Heart left ventricle (tissue), 13 donors: Measurements from ENCODE around the gene ANGPTL2.

ENCODE experiments used
- POLR2A ChIP-seq, 2 donors: fragments of 450-650 bp; IDR thresholded peaks; one replicate each; pipeline ENCODE4 v1.6.1; 2017; ENCODE audit warnings: antibody characterized with exemption in 2 of 2, mild to moderate bottlenecking in 2 of 2, moderate library complexity in 2 of 2
- TF ChIP-seq, protein P1 (sequence below), 12 donors: fragments of 200-600 bp; sonication (generic) in 4 of 12; IDR thresholded peaks; one replicate each; pipeline versions ENCODE4 v1.5.0 to v1.8.0; 2018 to 2022; ENCODE audit warnings: antibody characterized with exemption in 12 of 12, mild to moderate bottlenecking in 5 of 12
- donor health status: ischemic (EF 13 %, LVEDD 7.1; RV severe dilation, severe dysfunction).
- donor health status: DM: no; HTN: yes; CAD: no.
- donor health status: DM: no; HTN: no; CAD: no.
- donor health status: ischemic (EF 25% LVEDD 6.9; RV normal size, moderate dysfunction).
- donor health status: ischemic (EF 25% LVEDD 5.7; RV mildly dilated, moderate dysfunction).
- donor health status: ischemic (EF 35%, LVEDD 5.7; RV mildly dilated, moderate dysfunction).
- donor health status: nonischemic (EF 11% LVEDD 7.7; RV severe dilation, severe dysfunction).
- donor health status: DM: yes; HTN: yes; CAD: no.
- donor health status: PGD.
- donor health status: ischemic (EF 29% LVEDD 5.4; RV normal size, mild dysfunction).
- donor health status: nonischemic (EF 23%, LVEDD 6.1; RV moderate dilation, normal function).

DNA sequence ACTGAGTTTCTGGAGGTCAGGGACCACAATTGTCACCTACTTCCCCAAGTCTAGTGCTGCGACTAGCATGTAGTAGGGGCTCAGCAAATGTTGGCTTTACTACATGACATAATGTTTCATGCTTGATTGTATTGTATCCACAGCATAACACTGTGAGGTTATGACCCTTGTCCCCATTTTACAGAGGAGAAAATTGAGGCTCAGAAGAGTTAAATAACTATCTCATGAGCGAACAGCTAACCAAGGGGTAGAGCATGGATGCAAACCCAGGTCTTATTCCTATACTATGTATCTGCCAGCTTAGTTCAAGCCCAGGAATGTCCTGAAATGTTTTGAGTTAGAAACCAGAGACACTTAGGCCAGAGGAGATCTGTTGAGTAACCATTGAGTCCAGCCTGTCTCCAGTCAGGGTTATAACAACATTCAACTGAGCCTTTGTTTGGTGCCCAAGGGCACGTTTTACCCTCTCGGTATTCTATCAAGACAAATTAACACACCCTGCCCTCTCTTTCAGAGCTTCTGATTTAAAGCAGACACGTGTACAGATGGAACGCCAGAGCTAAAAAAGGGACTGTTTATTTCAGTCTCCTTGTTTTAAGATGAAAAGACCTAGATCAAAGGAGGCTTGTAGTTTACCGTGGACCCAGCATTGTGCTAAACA lies 16.5 kb downstream of the ANGPTL2 start:
- TF ChIP-seq, protein P1, sequence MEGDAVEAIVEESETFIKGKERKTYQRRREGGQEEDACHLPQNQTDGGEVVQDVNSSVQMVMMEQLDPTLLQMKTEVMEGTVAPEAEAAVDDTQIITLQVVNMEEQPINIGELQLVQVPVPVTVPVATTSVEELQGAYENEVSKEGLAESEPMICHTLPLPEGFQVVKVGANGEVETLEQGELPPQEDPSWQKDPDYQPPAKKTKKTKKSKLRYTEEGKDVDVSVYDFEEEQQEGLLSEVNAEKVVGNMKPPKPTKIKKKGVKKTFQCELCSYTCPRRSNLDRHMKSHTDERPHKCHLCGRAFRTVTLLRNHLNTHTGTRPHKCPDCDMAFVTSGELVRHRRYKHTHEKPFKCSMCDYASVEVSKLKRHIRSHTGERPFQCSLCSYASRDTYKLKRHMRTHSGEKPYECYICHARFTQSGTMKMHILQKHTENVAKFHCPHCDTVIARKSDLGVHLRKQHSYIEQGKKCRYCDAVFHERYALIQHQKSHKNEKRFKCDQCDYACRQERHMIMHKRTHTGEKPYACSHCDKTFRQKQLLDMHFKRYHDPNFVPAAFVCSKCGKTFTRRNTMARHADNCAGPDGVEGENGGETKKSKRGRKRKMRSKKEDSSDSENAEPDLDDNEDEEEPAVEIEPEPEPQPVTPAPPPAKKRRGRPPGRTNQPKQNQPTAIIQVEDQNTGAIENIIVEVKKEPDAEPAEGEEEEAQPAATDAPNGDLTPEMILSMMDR (IDR thresholded peaks at IDR 0.05) = no peak
- TF ChIP-seq POLR2A (IDR thresholded peaks at IDR 0.05) = no peak
